Endothelial cell of umbilical vein (primary cell): Measurements from ENCODE around the gene RECQL5. TPM values are rescaled to one million over a fixed set of nuclear protein-coding genes. Genes with fewer than 3 reads are reported as not detected.

Source experiments
- BruUV-seq: library from RNA; stranded (reverse); fragments of 400-500 nt; replicated peaks from 2 replicates; lab custom pipeline; 2021; lab: Mats Ljungman, UMichigan
- CTCF ChIA-PET: fragments of 300-600, 350-600 bp; sonication (Branson Sonifier 250); formaldehyde crosslinking; loops from one replicate; lab custom pipeline; 2021; ENCODE audit warnings: antibody characterized with exemption, inconsistent platforms; lab: Charles Lee
- POLR2A ChIA-PET: fragments of 300-600, 350-600 bp; sonication (Branson Sonifier 250); formaldehyde crosslinking; loops from one replicate; lab custom pipeline; 2021; ENCODE audit warnings: antibody characterized with exemption, inconsistent platforms; lab: Charles Lee
- DNase-seq: peaks from one replicate; pipeline ENCODE4 v3.0.0-alpha.2; 2011; ENCODE audit warnings: low read depth, low spot score
- FAIRE-seq: peaks from 2 replicates; lab custom pipeline; 2011; peaks lifted over from hg19 to GRCh38; lab: Jason Lieb, UNC
- H2AFZ ChIP-seq: 2 replicates; pipeline ENCODE4 v1.6.0; 2012; ENCODE audit warnings: low read depth, low read length, control low read depth, inconsistent platforms
- H3K27ac ChIP-seq: 2 replicates; pipeline ENCODE4 v1.5.1; 2011; ENCODE audit warnings: low read depth, mild to moderate bottlenecking, control low read depth, low read length, moderate library complexity; ENCODE audit not compliant: insufficient read depth
- H3K27me3 ChIP-seq, 2 experiments: 2 replicates each; pipeline versions ENCODE4 v1.6.0 to v1.6.1; 2011; ENCODE audit warnings: low read length in 2 of 2, mixed read lengths in 1 of 2; ENCODE audit not compliant: control insufficient read depth in 2 of 2, insufficient read depth in 2 of 2
- H3K36me3 ChIP-seq, 2 experiments: 2 replicates in 1 of 2; 3 replicates in 1 of 2; pipeline ENCODE4 v1.5.1; 2011; ENCODE audit warnings: low read length in 2 of 2, mild to moderate bottlenecking in 1 of 2, moderate library complexity in 1 of 2; ENCODE audit not compliant: control insufficient read depth in 2 of 2, insufficient read depth in 2 of 2; ENCODE audit errors: extremely low read depth in 1 of 2
- H3K4me1 ChIP-seq: 3 replicates; pipeline ENCODE4 v1.5.1; 2011; ENCODE audit warnings: mild to moderate bottlenecking, low read length; ENCODE audit not compliant: control insufficient read depth, insufficient read depth; ENCODE audit errors: extremely low read depth
- H3K4me2 ChIP-seq: 2 replicates; pipeline ENCODE4 v1.6.1; 2011; ENCODE audit warnings: low read length, control low read depth, mixed read lengths; ENCODE audit not compliant: insufficient read depth
- H3K4me3 ChIP-seq, 3 experiments: fragments of 200-600 bp in 1 of 3; sonication (generic), shearing (Covaris generic) in 1 of 3; replicated peaks in 1 of 3; 2 replicates each; pipeline ENCODE4 v1.5.1; 2011 to 2016; ENCODE audit warnings: control low read depth in 3 of 3, low read length in 3 of 3, mild to moderate bottlenecking in 2 of 3, inconsistent platforms in 1 of 3, low read depth in 1 of 3, moderate library complexity in 1 of 3; ENCODE audit not compliant: insufficient read depth in 1 of 3
- H3K79me2 ChIP-seq: 2 replicates; pipeline ENCODE4 v1.6.0; 2012; ENCODE audit warnings: low read length, inconsistent platforms; ENCODE audit not compliant: control insufficient read depth, insufficient read depth
- H3K9ac ChIP-seq: replicated peaks from 2 replicates; pipeline ENCODE3; 2011; ENCODE audit warnings: low read length, control low read depth; ENCODE audit not compliant: insufficient read depth; ENCODE audit errors: extremely low read depth
- H3K9me1 ChIP-seq: replicated peaks from 3 replicates; pipeline ENCODE4 v1.6.0; 2011; ENCODE audit warnings: mild to moderate bottlenecking, low read length; ENCODE audit not compliant: control insufficient read depth, insufficient read depth; ENCODE audit errors: extremely low read depth
- H3K9me3 ChIP-seq: replicated peaks from 2 replicates; pipeline ENCODE4 v1.5.1; 2012; ENCODE audit warnings: low read length, inconsistent platforms; ENCODE audit not compliant: control insufficient read depth, insufficient read depth
- H4K20me1 ChIP-seq: replicated peaks from 2 replicates; pipeline ENCODE3; 2011; ENCODE audit warnings: mild to moderate bottlenecking, low read length; ENCODE audit not compliant: control insufficient read depth, insufficient read depth; ENCODE audit errors: extremely low read depth
- CTCF ChIP-seq, 2 donors: IDR thresholded peaks; 1 replicate in 1 of 2; 2 replicates in 1 of 2; pipeline ENCODE4 v1.5.1; 2011; ENCODE audit warnings: low read length in 2 of 2, mild to moderate bottlenecking in 2 of 2, moderate library complexity in 2 of 2, control low read depth in 1 of 2, inconsistent platforms in 1 of 2, low read depth in 1 of 2; ENCODE audit not compliant: insufficient read depth in 1 of 2; ENCODE audit errors: extremely low read depth in 1 of 2
- EZH2 ChIP-seq: IDR thresholded peaks from 2 replicates; pipeline ENCODE4 v1.6.1; 2012; ENCODE audit warnings: borderline replicate concordance, low read depth, mild to moderate bottlenecking, moderate library complexity, low read length, inconsistent platforms; ENCODE audit not compliant: severe bottlenecking
- FOS ChIP-seq: IDR thresholded peaks from 2 replicates; pipeline ENCODE4 v1.6.1; 2011; ENCODE audit warnings: mild to moderate bottlenecking, low read length, moderate library complexity, borderline replicate concordance; ENCODE audit not compliant: insufficient read depth
- GATA2 ChIP-seq: IDR thresholded peaks from 2 replicates; pipeline ENCODE4 v1.7.0; 2011; ENCODE audit warnings: low read depth, mild to moderate bottlenecking, moderate library complexity, mixed read lengths, low read length; ENCODE audit not compliant: insufficient read length, insufficient read depth
- JUN ChIP-seq: IDR thresholded peaks from 2 replicates; pipeline ENCODE4 v1.6.1; 2011; ENCODE audit warnings: borderline replicate concordance, low read depth; ENCODE audit not compliant: insufficient read length, insufficient read depth
- MAX ChIP-seq: IDR thresholded peaks from 2 replicates; pipeline ENCODE4 v1.6.1; 2011; ENCODE audit not compliant: insufficient read depth, insufficient read length
- MYC ChIP-seq: IDR thresholded peaks from one replicate; pipeline ENCODE4 v1.6.1; 2011; ENCODE audit warnings: mild to moderate bottlenecking, low read depth, low read length
- POLR2A ChIP-seq: IDR thresholded peaks from 2 replicates; pipeline ENCODE4 v1.6.1; 2012; ENCODE audit warnings: low read depth, mild to moderate bottlenecking, control low read depth, low read length
- POLR2AphosphoS5 ChIP-seq: IDR thresholded peaks from 2 replicates; pipeline ENCODE4 v1.6.1; 2012; ENCODE audit warnings: low read depth, mild to moderate bottlenecking, control low read depth, low read length, moderate library complexity; ENCODE audit not compliant: insufficient read depth
- dilution Hi-C: fragments of 300-500 bp; cut with MboI; formaldehyde crosslinking; loops from one replicate; pipeline ENCODE4 v1.15.0; 2019; ENCODE audit warnings: low sequenced_read_pairs; ENCODE audit not compliant: extremely low pct_ligation_motif_present
- intact Hi-C: fragments of 100-400 bp; cut with micrococcal nuclease; formaldehyde crosslinking; loops from one replicate; pipeline ENCODE4 v1.10.0; 2022
- polyA plus RNA-seq, 4 experiments: library from polyadenylated mRNA; depleted of rRNA in 3 of 4; stranded (reverse) in 3 of 4; unstranded in 1 of 4; fragments of >200 nt; gene quantifications; 2 replicates each; pipeline versions ENCODE4 v1.2.1 to v1.2.3, GENCODE V29; 2011 to 2012; ENCODE audit warnings: missing spikeins in 1 of 4
- total RNA-seq: library from RNA; stranded (reverse); gene quantifications from 2 replicates; pipeline ENCODE4 v1.2.3, GENCODE V29; 2021

RECQL5 gene
- total and polyA plus RNA-seq, 2 donors (not counting 3 experiments of a cell fraction or from before 2014, with no cell fraction given), result 21.3 to 30.7 TPM

GRCh38 chr17:75664099-75664549 is 2.8 kb downstream of the RECQL5 start:
- H3K27me3 ChIP-seq, result no peaks in the 10 kb centered on the region
- H3K79me2 ChIP-seq, result peaks cover 30% of the 10 kb centered on the region
- BruUV-seq, result no TSS peak
- H3K9ac ChIP-seq, result no peak overlapping the region
- intact Hi-C loops, result no loop called here
- dilution Hi-C loops, result no loop called here
- ChIA-PET POLR2A (no interaction called here), CTCF (interaction anchor here (0.6 kb wide), 1 partner anchor 10 kb away, joined by 3 read pairs; no protein-coding TSS in a partner anchor)
- H3K4me3 ChIP-seq, result no peak overlapping the region
- H3K27ac ChIP-seq, result no peak overlapping the region
- H3K9me1 ChIP-seq, result no peaks in the 10 kb centered on the region
- no peaks in the 10 kb centered on the region for H4K20me1 ChIP-seq
- H3K9me3 ChIP-seq, result no peaks in the 10 kb centered on the region
- TF ChIP-seq POLR2AphosphoS5 (no peak), EZH2 (no peak), FOS (no peak), GATA2 (no peak)
- peaks cover 3 to 16% of the 10 kb centered on the region in 2 experiments for H3K36me3 ChIP-seq
- peaks cover 20% of the 10 kb centered on the region for H3K4me1 ChIP-seq
- FAIRE-seq, result no peak
- no peak for DNase-seq
- no peak overlapping the region for H3K4me2 ChIP-seq
- no peak overlapping the region for H2AFZ ChIP-seq

GRCh38 chr17:75662511-75662910 is 4.4 kb downstream of the RECQL5 start:
- Histone ChIP-seq H3K4me2 (no peak overlapping the region), H3K4me1 (peaks cover 9% of the 10 kb centered on the region), H3K9ac (no peak overlapping the region), H3K4me3 (no peak overlapping the region), H4K20me1 (no peaks in the 10 kb centered on the region), H3K36me3 (peaks cover 0 to 14% of the 10 kb centered on the region in 2 experiments), H3K9me3 (no peaks in the 10 kb centered on the region), H3K9me1 (no peaks in the 10 kb centered on the region), H2AFZ (no peak overlapping the region), H3K27me3 (no peaks in the 10 kb centered on the region), H3K79me2 (peaks cover 14% of the 10 kb centered on the region), H3K27ac (no peak overlapping the region)
- ChIA-PET POLR2A (no interaction called here), CTCF (interaction anchor here (1.1 to 2.5 kb wide), 4 partner anchors 11 to 86 kb away, joined by 3 to 8 read pairs (median 6); partner anchors contain the start of gene SMIM5)
- no TSS peak for BruUV-seq
- no peak for TF ChIP-seq JUN
- TF ChIP-seq GATA2, result no peak
- TF ChIP-seq MYC, result no peak
- TF ChIP-seq EZH2, result no peak
- no peak for TF ChIP-seq MAX
- no peak for TF ChIP-seq POLR2AphosphoS5
- no peak for TF ChIP-seq CTCF (IDR thresholded peaks at IDR 0.05; ENCODE audit: extremely low read depth in 1 of 2, insufficient read depth in 1 of 2, low read depth in 1 of 2, low read length in 2 of 2)
- TF ChIP-seq FOS, result no peak
- no peak for TF ChIP-seq POLR2A
- dilution Hi-C loops, result no loop called here
- intact Hi-C loops, result no loop called here
- DNase-seq (no peak), FAIRE-seq (no peak)
